D341Med (cell line): Measurements from ENCODE around the gene PCDHA12.
"Not testable (repeated sequence)": the region's sequence is repeated elsewhere in the genome, so short reads cannot be mapped to it uniquely, and the experiment has no call there.

Experiments
- DNase-seq: peaks from one replicate; pipeline ENCODE4 v3.0.0; 2012; ENCODE audit warnings: low spot score

PCDHA12 gene, protein sequence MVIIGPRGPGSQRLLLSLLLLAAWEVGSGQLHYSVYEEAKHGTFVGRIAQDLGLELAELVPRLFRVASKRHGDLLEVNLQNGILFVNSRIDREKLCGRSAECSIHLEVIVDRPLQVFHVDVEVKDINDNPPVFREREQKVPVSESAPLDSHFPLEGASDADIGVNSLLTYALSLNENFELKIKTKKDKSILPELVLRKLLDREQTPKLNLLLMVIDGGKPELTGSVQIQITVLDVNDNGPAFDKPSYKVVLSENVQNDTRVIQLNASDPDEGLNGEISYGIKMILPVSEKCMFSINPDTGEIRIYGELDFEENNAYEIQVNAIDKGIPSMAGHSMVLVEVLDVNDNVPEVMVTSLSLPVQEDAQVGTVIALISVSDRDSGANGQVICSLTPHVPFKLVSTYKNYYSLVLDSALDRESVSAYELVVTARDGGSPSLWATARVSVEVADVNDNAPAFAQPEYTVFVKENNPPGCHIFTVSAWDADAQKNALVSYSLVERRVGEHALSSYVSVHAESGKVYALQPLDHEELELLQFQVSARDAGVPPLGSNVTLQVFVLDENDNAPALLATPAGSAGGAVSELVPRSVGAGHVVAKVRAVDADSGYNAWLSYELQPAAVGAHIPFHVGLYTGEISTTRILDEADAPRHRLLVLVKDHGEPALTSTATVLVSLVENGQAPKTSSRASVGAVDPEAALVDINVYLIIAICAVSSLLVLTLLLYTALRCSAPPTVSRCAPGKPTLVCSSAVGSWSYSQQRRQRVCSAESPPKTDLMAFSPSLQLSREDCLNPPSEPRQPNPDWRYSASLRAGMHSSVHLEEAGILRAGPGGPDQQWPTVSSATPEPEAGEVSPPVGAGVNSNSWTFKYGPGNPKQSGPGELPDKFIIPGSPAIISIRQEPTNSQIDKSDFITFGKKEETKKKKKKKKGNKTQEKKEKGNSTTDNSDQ

GRCh38 chr5:140875085-140876065 is at the start of gene PCDHA12:
PCDHA12 (plus strand) TSS chr5:140875308; CDS start chr5:140875473, 165 bp downstream.
- no peak for DNase-seq

- no peak for DNase-seq
Measured at GRCh38 chr5:140827704-140828361, 47.3 kb upstream of the PCDHA12 start, which contains the start of gene PCDHA6. PCDHA6 (plus strand) TSS chr5:140827960; CDS start chr5:140828092, 132 bp downstream.

DNA sequence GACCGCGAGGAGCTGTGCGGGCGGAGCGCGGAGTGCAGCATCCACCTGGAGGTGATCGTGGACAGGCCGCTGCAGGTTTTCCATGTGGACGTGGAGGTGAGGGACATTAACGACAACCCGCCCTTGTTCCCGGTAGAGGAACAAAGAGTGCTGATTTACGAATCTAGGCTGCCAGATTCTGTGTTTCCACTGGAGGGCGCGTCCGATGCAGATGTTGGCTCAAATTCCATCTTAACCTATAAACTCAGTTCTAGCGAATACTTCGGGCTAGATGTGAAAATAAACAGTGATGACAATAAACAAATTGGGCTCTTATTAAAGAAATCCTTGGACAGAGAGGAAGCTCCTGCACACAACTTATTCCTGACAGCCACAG is 46.8 kb upstream of the PCDHA12 start:
- no peak for DNase-seq

DNA sequence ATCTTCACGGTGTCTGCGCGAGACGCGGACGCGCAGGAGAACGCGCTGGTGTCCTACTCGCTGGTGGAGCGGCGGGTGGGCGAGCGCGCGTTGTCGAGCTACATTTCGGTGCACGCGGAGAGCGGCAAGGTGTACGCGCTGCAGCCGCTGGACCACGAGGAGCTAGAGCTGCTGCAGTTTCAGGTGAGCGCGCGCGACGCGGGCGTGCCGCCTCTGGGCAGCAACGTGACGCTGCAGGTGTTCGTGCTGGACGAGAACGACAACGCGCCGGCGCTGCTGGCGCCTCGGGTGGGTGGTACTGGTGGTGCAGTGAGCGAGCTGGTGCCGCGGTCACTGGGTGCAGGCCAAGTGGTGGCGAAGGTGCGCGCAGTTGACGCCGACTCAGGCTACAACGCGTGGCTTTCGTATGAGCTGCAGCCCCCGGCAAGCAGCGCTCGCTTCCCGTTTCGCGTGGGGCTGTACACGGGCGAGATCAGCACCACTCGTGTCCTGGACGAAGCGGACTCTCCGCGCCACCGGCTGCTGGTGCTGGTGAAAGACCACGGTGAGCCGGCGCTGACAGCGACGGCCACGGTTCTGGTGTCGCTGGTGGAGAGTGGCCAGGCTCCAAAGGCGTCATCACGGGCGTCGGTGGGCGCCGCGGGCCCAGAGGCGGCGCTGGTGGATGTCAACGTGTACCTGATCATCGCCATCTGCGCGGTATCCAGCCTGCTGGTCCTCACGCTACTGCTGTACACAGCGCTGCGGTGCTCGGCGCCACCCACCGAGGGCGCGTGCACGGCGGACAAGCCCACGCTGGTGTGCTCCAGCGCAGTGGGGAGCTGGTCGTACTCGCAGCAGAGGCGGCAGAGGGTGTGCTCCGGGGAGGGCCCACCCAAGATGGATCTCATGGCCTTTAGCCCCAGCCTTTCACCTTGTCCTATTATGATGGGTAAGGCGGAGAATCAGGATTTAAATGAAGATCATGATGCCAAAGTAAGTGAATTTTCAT is 45.3 kb upstream of the PCDHA12 start:
- DNase-seq = not testable (repeated sequence)

- DNase-seq = no peak
Measured at GRCh38 chr5:140833993-140834392, 41.1 kb upstream of the PCDHA12 start, which contains the start of gene PCDHA7. PCDHA7 (plus strand) TSS chr5:140834269; CDS start chr5:140834384, 115 bp downstream.

DNA sequence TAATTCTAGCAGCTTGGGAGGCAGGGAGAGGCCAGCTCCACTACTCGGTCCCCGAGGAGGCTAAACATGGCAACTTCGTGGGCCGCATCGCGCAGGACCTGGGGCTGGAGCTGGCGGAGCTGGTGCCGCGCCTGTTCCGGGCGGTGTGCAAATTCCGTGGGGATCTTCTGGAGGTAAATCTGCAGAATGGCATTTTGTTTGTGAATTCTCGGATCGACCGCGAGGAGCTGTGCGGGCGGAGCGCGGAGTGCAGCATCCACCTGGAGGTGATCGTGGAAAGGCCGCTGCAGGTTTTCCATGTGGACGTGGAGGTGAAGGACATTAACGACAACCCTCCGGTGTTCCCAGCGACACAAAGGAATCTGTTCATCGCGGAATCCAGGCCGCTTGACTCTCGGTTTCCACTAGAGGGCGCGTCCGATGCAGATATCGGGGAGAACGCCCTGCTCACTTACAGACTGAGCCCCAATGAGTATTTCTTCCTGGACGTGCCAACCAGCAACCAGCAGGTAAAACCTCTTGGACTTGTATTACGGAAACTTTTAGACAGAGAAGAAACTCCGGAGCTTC is 40.6 kb upstream of the PCDHA12 start:
- DNase-seq = not testable (repeated sequence)

DNA sequence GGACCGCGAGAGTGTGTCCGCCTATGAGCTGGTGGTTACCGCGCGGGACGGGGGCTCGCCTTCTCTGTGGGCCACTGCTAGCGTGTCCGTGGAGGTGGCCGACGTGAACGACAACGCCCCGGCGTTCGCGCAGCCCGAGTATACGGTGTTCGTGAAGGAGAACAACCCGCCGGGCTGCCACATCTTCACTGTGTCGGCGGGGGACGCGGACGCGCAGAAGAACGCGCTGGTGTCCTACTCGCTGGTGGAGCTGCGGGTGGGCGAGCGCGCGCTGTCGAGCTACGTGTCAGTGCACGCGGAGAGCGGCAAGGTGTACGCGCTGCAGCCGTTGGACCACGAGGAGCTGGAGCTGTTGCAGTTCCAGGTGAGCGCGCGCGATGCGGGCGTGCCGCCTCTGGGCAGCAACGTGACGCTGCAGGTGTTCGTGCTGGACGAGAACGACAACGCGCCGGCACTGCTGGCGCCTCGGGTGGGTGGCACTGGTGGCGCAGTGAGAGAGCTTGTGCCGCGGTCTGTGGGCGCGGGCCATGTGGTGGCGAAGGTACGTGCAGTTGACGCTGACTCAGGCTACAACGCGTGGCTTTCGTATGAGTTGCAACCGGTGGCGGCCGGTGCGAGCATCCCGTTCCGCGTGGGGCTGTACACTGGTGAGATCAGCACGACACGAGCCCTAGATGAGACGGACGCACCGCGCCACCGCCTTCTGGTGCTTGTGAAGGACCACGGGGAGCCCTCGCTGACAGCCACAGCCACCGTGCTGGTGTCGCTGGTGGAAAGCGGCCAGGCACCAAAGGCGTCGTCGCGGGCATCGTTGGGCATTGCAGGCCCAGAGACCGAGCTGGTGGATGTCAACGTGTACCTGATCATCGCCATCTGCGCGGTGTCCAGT is 39.2 kb upstream of the PCDHA12 start:
- DNase-seq = no peak

DNA sequence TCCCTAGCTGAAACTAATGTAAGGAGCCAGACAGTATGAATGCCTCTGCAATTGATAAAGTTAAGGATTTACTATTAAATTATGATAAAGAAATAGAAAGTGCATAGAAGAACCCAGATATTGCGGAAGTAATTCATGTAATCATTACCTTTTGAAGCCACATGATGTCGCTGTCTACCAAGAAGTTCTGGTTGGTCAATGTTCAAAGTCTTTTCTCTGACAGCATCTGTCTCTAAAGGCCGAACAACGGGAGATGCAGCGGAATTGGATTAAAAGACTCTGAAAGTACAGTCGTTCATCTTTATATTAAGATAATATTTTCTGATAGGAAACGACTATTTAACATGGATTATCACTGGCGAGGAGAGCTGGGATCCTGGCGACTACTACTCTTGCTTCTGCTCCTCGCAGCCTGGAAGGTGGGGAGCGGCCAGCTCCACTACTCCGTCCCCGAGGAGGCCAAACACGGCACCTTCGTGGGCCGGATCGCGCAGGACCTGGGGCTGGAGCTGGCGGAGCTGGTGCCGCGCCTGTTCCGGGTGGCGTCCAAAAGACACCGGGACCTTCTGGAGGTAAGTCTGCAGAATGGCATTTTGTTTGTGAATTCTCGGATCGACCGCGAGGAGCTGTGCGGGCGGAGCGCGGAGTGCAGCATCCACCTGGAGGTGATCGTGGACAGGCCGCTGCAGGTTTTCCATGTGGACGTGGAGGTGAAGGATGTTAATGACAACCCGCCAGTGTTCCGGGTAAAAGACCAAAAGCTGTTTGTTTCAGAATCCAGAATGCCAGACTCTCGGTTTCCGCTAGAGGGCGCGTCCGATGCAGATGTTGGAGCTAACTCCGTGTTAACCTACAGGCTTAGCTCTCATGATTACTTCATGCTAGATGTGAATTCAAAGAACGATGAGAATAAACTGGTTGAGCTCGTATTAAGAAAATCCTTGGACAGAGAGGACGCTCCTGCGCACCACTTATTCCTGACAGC is 33.8 kb upstream of the PCDHA12 start, which contains the start of gene PCDHA8:
PCDHA8 (plus strand) TSS at position 210 of the 985 bp plus-strand sequence; CDS start at position 345, 135 bp downstream.
- DNase-seq = no peak

- DNase-seq = no peak
Measured at GRCh38 chr5:140842798-140843733, 32.0 kb upstream of the PCDHA12 start.

GRCh38 chr5:140848139-140849102 is 26.7 kb upstream of the PCDHA12 start, which contains the start of gene PCDHA9:
PCDHA9 (plus strand) TSS chr5:140848382; CDS start chr5:140848496, 114 bp downstream.
- DNase-seq = not testable (repeated sequence)

GRCh38 chr5:140849831-140850634 is 25.1 kb upstream of the PCDHA12 start:
- DNase-seq = not testable (repeated sequence)

GRCh38 chr5:140855772-140856674 is 19.1 kb upstream of the PCDHA12 start, which contains the start of gene PCDHA10:
PCDHA10 (plus strand) TSS chr5:140855897; CDS start chr5:140856049, 152 bp downstream.
- DNase-seq = no peak
